Subcutaneous adipose tissue (tissue), 4 donors: ENCODE data around the gene HDDC3. TPM values are rescaled to one million over a fixed set of nuclear protein-coding genes. Genes with fewer than 3 reads are reported as not detected.

ENCODE experiments used
- total RNA-seq, 4 donors: library from RNA; depleted of rRNA; stranded (reverse); fragments of >200 nt; gene quantifications; one replicate each; pipeline ENCODE4 v1.1.0, GENCODE V29; 2016
- TF ChIP-seq, protein P1 (sequence below): fragments of 450-650 bp; IDR thresholded peaks from one replicate; pipeline ENCODE4 v1.5.1; 2016; ENCODE audit warnings: low read depth, mild to moderate bottlenecking, control low read depth, antibody characterized with exemption, moderate library complexity

Gene HDDC3
- total RNA-seq, 4 donors from 2014 or later = 15.6 to 42.4 (median 17.1) TPM

DNA sequence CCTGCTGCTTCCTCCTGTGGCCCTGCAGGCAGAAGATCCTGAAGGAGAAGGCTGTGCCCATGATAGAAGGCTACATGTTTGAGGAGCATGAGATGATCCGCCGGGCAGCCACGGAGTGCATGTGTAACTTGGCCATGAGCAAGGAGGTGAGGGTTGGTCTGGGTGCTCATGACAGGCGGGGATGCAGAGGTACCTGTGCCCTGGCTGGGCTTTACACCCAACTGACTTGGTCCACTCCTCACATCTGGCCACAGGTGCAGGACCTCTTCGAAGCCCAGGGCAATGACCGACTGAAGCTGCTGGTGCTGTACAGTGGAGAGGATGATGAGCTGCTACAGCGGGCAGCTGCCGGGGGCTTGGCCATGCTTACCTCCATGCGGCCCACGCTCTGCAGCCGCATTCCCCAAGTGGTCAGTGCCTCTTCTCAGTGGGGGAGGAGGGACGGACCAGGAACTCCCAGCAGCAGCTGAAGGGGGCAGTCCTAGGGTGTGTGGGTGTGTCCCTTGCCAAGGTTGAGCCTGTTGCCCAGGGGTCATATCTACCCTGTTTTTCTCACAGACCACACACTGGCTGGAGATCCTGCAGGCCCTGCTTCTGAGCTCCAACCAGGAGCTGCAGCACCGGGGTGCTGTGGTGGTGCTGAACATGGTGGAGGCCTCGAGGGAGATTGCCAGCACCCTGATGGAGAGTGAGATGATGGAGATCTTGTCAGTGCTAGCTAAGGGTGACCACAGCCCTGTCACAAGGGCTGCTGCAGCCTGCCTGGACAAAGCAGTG lies 20.7 kb upstream of the HDDC3 start:
- TF ChIP-seq, protein P1, sequence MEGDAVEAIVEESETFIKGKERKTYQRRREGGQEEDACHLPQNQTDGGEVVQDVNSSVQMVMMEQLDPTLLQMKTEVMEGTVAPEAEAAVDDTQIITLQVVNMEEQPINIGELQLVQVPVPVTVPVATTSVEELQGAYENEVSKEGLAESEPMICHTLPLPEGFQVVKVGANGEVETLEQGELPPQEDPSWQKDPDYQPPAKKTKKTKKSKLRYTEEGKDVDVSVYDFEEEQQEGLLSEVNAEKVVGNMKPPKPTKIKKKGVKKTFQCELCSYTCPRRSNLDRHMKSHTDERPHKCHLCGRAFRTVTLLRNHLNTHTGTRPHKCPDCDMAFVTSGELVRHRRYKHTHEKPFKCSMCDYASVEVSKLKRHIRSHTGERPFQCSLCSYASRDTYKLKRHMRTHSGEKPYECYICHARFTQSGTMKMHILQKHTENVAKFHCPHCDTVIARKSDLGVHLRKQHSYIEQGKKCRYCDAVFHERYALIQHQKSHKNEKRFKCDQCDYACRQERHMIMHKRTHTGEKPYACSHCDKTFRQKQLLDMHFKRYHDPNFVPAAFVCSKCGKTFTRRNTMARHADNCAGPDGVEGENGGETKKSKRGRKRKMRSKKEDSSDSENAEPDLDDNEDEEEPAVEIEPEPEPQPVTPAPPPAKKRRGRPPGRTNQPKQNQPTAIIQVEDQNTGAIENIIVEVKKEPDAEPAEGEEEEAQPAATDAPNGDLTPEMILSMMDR = no peak

DNA sequence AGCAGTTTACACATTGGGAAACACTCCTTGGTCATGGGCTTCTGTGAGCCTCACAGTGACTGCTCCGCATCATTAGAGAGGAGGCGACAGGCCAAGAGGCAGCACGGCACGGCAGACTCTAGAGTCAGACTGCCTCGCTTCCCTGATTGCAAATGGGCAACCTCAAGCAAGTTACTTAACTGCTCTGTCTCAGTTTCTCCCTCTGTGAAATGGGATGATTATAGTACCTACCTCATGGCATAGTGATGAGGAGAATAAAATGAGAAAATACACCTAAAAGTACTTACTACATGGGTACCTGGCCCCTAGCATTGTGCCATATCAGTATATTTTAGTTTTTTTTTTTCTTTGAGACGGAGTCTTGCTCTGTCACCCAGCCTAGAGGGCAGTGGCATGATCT lies 18.3 kb upstream of the HDDC3 start:
- TF ChIP-seq, protein P1 = no peak

DNA sequence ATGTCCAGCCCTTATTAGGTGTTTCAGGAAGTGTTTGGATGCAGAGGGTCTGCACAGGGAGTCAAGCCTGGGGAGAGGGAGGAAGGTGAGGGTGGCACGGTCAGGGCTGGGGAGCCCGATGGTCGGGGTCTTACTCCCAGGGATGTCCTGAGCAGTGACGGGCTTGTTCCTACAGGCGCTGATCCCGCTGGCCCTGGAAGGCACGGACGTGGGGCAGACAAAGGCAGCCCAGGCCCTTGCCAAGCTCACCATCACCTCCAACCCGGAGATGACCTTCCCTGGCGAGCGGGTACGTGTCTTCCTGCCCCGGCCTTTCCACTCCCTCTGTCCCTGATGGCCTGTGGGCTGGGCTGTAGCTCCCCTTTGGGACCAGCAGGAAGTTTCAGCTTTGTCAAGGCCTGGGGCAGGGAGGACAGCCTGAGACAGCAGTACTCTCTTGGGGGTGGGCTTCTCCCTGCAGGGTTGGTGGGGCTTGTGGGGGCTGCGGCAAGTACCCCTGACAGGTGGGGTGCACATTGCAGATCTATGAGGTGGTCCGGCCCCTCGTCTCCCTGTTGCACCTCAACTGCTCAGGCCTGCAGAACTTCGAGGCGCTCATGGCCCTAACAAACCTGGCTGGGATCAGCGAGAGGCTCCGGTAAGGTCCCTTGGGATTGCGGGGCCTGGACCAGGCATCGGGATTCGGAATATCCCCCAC lies 17.8 kb upstream of the HDDC3 start:
- TF ChIP-seq, protein P1 = no peak

DNA sequence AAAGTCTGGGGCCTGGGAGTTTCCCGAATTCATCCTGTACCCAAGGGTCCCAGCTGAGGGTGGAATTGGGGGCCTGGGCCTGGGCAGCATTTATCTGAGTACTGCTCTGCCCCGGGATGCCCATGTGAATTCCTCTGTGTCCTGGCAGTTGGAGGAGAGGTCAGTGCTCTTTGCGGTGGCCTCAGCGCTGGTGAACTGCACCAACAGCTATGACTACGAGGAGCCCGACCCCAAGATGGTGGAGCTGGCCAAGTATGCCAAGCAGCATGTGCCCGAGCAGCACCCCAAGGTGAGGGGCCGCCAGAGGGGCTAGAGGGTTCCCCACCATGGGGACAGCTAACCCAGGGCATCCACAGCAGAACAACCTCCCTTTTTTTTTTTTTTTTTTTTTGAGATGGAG lies 16.2 kb upstream of the HDDC3 start:
- TF ChIP-seq, protein P1 = no peak

DNA sequence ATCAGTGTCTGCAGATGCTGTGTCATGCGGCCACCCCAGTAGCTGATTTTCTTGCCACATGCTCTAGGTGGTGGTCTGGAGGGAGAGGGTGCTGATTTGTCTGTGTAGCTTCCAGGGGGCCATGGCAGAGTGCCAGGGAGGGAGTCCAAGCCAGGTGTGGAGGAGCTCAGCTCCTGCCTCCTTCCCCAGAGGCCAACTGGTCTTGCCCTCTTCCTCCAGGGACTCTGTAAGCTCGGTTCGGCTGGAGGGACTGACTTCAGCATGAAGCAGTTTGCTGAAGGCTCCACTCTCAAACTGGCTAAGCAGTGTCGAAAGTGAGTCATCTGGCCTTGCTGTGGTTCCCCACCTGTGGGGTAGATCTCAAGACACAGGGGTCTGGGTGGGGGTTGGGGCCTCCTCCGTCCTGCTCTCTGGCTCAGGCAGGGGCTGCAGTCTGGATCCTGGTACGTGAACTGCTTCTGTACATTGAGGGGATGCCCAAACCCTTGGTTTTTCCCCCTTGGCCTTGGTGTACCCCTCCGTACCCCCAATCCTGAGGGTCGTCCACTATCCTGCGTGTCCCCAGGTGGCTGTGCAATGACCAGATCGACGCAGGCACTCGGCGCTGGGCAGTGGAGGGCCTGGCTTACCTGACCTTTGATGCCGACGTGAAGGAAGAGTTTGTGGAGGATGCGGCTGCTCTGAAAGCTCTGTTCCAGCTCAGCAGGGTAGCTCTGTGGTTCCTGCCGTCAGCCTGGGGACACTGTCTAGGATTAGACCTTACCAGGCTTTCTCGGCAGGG lies 15.4 kb upstream of the HDDC3 start:
- TF ChIP-seq, protein P1 = no peak

DNA sequence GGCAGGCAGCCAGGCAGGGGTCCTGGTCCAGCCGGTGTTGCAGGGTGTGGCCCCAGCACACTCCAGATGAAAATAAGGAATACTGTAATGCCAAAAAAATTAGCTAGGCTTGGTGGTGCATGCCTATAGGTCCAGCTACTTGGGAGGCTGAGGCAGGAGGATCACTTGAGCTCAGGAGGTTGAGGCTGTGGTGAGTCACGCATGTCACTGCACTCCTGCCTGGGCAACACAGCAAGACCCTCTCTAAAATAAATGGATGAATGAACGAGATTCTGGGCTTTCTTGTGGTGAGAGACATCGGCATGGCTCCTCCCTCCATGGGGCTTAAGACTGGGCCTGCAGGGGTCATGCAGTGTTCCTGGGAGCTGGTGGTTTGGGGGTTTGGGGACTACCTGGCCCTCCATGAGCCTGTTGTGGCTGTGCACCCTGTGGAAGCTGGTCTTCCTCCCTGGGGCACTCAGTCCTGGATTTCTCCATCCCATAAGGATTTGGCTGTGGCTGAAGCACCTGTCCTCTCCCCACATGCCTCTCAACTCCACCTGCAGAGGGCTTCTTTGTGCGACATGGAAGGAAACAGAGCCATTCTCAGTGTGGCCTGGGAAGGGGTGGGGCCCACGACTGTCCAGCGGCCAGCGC lies 14.7 kb upstream of the HDDC3 start:
- TF ChIP-seq, protein P1 = no peak
